Stimulated activated naive CD8-positive, alpha-beta T cell treated with anti-CD3 and anti-CD28 coated beads, Interleukin-15, amount 100 ng/mL, for 72 hours (primary cell): ENCODE results near the gene RAB40AL.
A peak's percentile ranks its signal among the peaks of the same experiment; 100 is the strongest.
"Not testable (repeated sequence)": the region's sequence is repeated elsewhere in the genome, so short reads cannot be mapped to it uniquely, and the experiment has no call there.

Experiments used
- ATAC-seq: fragments of 150-1000 bp; cut with Tn5 transposase; 2 replicates; pipeline ENCODE4 v1.10.0; 2021; ENCODE audit warnings: mild to moderate bottlenecking, moderate library complexity
- DNase-seq, 2 donors: peaks; one replicate each; pipeline ENCODE4 v3.0.0; 2021 to 2022
- H3K27ac Mint-ChIP-seq, 2 donors: one replicate each; pipeline ENCODE4 v1.8.0; 2022; ENCODE audit warnings: mild to moderate bottlenecking in 2 of 2, mixed read lengths in 2 of 2, moderate library complexity in 2 of 2
- H3K27me3 Mint-ChIP-seq: one replicate; pipeline ENCODE4 v1.8.0; 2022; ENCODE audit warnings: mixed read lengths
- H3K4me1 Mint-ChIP-seq: one replicate; pipeline ENCODE4 v1.8.0; 2022; ENCODE audit warnings: mild to moderate bottlenecking, mixed read lengths
- H3K4me3 Mint-ChIP-seq, 2 donors: one replicate each; pipeline ENCODE4 v1.8.0; 2022; ENCODE audit warnings: mild to moderate bottlenecking in 2 of 2, mixed read lengths in 2 of 2, moderate library complexity in 1 of 2
- H3K9me3 Mint-ChIP-seq, 2 donors: one replicate each; pipeline ENCODE4 v1.8.0; 2022; ENCODE audit warnings: mixed read lengths in 2 of 2

RAB40AL gene, protein sequence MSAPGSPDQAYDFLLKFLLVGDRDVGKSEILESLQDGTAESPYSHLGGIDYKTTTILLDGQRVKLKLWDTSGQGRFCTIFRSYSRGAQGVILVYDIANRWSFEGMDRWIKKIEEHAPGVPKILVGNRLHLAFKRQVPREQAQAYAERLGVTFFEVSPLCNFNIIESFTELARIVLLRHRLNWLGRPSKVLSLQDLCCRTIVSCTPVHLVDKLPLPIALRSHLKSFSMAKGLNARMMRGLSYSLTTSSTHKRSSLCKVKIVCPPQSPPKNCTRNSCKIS

DNA sequence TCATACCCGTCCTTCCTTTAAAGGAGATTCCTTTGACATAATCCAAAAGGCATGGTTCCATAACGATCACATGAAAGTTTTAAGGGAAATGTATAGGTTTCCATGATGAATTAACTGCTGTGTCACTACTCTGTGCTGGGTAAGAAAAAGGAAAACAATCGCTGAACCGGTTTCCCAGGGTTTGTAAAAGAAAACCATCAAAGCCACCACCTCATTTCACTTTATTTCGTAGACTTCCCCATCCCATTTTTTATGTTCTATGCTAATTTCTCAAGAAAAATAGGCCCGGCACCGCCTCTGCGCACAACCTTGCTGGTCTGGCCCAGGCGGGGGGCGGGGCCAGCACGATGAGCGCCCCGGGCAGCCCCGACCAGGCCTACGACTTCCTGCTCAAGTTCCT is at the start of gene RAB40AL:
Gene RAB40AL (plus strand): TSS at position 301 of the 400 bp plus-strand sequence. CDS start 47 bp downstream, at position 348.
- H3K27ac Mint-ChIP-seq, H3K27me3 Mint-ChIP-seq, ATAC-seq, DNase-seq, H3K4me3 Mint-ChIP-seq, H3K4me1 Mint-ChIP-seq, H3K9me3 Mint-ChIP-seq: not testable (repeated sequence)

DNA sequence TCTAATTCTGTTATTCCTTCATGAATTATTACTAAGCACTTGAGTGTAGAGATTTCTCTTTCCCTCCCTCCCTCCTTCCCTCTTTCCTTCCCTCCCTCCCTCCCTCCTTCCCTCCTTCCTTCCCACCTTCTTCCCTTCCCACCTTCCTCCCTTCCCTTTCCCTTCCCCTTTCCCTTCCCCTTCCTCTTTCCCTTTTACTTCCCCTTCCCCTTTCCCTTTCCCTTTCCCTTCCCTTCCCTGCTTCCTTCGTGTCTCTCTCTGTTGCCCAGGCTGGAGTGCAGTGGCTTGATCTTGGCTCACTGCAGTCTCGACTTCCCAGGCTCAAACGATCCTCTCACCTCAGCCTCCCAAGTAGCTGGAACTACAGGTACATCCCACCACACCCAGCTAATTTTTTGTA is 49.4 kb upstream of the RAB40AL start:
- no peaks in the 10 kb centered on the region for H3K4me1 Mint-ChIP-seq
- no peak overlapping the region for H3K4me3 Mint-ChIP-seq
- H3K9me3 Mint-ChIP-seq, result no peaks in the 10 kb centered on the region
- no peaks in the 10 kb centered on the region for H3K27me3 Mint-ChIP-seq
- ATAC-seq, result no peak
- DNase-seq, result no peak
- H3K27ac Mint-ChIP-seq, result no peak overlapping the region

DNA sequence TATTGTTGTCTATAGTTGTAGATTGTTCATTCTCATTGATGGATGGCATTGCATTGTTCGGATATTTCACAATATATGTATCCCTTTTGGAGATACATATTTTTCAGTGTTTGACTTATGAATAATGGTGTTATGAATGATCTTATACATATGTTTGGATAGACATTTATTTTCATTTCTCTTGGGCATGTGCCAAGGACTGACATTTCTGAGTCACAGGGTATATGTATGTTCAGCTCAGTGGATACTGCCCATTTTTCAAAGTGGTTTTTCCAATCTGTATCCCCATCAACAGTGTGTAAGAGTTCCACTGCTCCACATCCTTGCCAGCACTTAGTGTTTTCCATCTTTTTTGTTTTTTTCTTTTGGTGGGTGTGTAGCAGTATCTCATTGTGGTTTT is 45.0 kb upstream of the RAB40AL start:
- ATAC-seq, result no peak
- Mint-ChIP-seq H3K27me3 (no peaks in the 10 kb centered on the region), H3K27ac (no peak overlapping the region), H3K9me3 (no peaks in the 10 kb centered on the region), H3K4me1 (no peaks in the 10 kb centered on the region), H3K4me3 (no peak overlapping the region)
- DNase-seq, result no peak

- no peak overlapping the region for H3K27ac Mint-ChIP-seq
- peak; percentile 85 for ATAC-seq
Measured at GRCh38 chrX:102899940-102900916, 36.8 kb upstream of the RAB40AL start.

DNA sequence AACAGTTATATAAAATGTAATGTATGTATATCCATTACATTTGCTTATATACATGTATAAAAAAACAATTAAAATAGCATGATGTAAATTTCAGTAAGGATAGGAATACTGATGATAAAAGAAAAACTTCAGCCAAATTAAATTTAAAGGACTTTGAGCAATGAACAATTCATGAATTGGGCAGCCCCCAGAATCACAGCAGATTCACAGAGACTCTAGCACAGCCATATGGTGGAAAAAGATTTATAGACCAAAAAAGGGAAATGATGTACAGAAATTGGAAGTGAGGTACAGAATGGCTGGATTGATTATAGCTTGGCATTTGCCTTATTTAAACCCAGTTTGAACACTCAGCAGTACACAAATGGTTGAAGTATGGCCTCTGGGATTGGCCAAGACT is 34.7 kb upstream of the RAB40AL start:
- no peak for ATAC-seq
- Mint-ChIP-seq H3K4me1 (peaks cover 9% of the 10 kb centered on the region), H3K27me3 (no peaks in the 10 kb centered on the region)

More at GRCh38 chrX:102899940-102900916, 36.8 kb upstream of the RAB40AL start:
- Mint-ChIP-seq H3K9me3 (no peaks in the 10 kb centered on the region), H3K4me1 (peaks cover 9% of the 10 kb centered on the region), H3K27me3 (no peaks in the 10 kb centered on the region), H3K4me3 (peak overlapping the region in 1 of 2 donors; percentile 12)
- peak; percentile 59 to 65 for DNase-seq

GRCh38 chrX:102930990-102931756 is 5.9 kb upstream of the RAB40AL start:
- ATAC-seq, result no peak
- H3K27me3 Mint-ChIP-seq, result no peaks in the 10 kb centered on the region

More for the DNA sequence above, 34.7 kb upstream of the RAB40AL start:
- no peak for DNase-seq
- Mint-ChIP-seq H3K27ac (no peak overlapping the region), H3K9me3 (no peaks in the 10 kb centered on the region), H3K4me3 (no peak overlapping the region)

DNA sequence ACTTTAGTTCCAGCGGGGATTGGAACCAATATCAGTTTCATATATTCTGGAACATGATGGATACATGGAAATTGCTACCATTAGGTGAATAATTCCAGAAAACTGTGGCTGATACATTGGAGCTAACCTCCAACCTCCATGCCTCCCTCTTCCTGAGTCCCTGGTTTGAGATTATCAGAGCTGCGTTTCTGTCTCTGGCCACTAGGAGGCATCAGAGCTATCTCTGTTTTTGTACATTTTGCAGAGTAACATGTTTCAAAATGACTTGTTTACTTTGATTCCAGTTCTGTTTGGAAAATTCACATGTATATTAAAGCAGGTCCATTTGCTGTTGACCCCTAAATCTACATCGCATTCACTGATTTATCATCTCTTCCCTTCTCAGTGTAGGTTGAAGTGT is 2.4 kb upstream of the RAB40AL start:
- Mint-ChIP-seq H3K4me3 (no peak overlapping the region), H3K27me3 (no peaks in the 10 kb centered on the region), H3K27ac (no peak overlapping the region), H3K9me3 (no peaks in the 10 kb centered on the region), H3K4me1 (no peaks in the 10 kb centered on the region)
- no peak for ATAC-seq
- DNase-seq, result peak; percentile 5 to 11

More at GRCh38 chrX:102930990-102931756, 5.9 kb upstream of the RAB40AL start:
- DNase-seq, result no peak
- Mint-ChIP-seq H3K27ac (no peak overlapping the region), H3K4me1 (no peaks in the 10 kb centered on the region), H3K4me3 (no peak overlapping the region), H3K9me3 (no peaks in the 10 kb centered on the region)

GRCh38 chrX:102950908-102951866 is 14.1 kb downstream of the RAB40AL start:
- peak; percentile 38 to 43 for DNase-seq
- peak overlapping the region; percentile 45 to 79 for H3K4me3 Mint-ChIP-seq
- H3K27ac Mint-ChIP-seq, result no peak overlapping the region
- peaks cover 7% of the 10 kb centered on the region for H3K4me1 Mint-ChIP-seq
- no peaks in the 10 kb centered on the region for H3K9me3 Mint-ChIP-seq
- peak; percentile 69 for ATAC-seq
- no peaks in the 10 kb centered on the region for H3K27me3 Mint-ChIP-seq

GRCh38 chrX:102957751-102958150 is 20.7 kb downstream of the RAB40AL start:
- ATAC-seq (no peak), DNase-seq (no peak)
- Mint-ChIP-seq H3K9me3 (no peaks in the 10 kb centered on the region), H3K27me3 (no peaks in the 10 kb centered on the region), H3K27ac (peak overlapping the region in 1 of 2 donors; percentile 19), H3K4me1 (no peaks in the 10 kb centered on the region), H3K4me3 (no peak overlapping the region)

GRCh38 chrX:102958794-102959193 is 21.7 kb downstream of the RAB40AL start:
- H3K4me3 Mint-ChIP-seq, result no peak overlapping the region
- ATAC-seq (no peak), DNase-seq (no peak)
- no peaks in the 10 kb centered on the region for H3K4me1 Mint-ChIP-seq
- H3K27ac Mint-ChIP-seq, result no peak overlapping the region
- no peaks in the 10 kb centered on the region for H3K27me3 Mint-ChIP-seq
- H3K9me3 Mint-ChIP-seq, result no peaks in the 10 kb centered on the region

- H3K4me3 Mint-ChIP-seq, result no peak overlapping the region
- H3K4me1 Mint-ChIP-seq, result no peaks in the 10 kb centered on the region
- no peaks in the 10 kb centered on the region for H3K9me3 Mint-ChIP-seq
- no peaks in the 10 kb centered on the region for H3K27me3 Mint-ChIP-seq
- ATAC-seq, result no peak
- H3K27ac Mint-ChIP-seq, result no peak overlapping the region
- DNase-seq, result no peak
Measured at GRCh38 chrX:102959471-102959870, 22.4 kb downstream of the RAB40AL start.

- Mint-ChIP-seq H3K4me3 (no peak overlapping the region), H3K27ac (no peak overlapping the region), H3K4me1 (no peaks in the 10 kb centered on the region), H3K27me3 (no peaks in the 10 kb centered on the region), H3K9me3 (peaks cover 0 to 9% of the 10 kb centered on the region in 2 donors)
- no peak for DNase-seq
- ATAC-seq, result no peak
Measured at GRCh38 chrX:102963955-102964354, 26.9 kb downstream of the RAB40AL start.

DNA sequence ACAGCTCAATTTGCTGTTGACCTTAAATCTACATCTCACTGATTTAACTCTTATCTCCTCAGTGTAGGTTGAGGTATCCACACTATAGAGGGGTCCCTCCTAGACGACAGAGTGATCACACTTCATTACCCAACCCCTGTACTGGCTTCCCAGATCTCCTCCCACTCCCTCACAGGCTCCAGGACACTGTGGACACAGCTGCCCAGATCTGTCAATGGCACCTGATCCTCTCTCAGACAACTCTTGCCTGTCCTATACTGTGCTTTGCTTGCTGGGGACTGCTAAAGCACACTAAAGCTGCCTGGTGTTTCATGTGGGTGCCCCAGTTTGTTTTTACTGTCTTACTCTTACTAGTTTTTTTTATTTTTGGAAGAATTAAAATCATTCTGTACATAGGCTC is 27.9 kb downstream of the RAB40AL start:
- ATAC-seq (no peak), DNase-seq (no peak)
- H3K4me1 Mint-ChIP-seq, result no peaks in the 10 kb centered on the region
- peaks cover 0 to 9% of the 10 kb centered on the region in 2 donors for H3K9me3 Mint-ChIP-seq
- no peaks in the 10 kb centered on the region for H3K27me3 Mint-ChIP-seq
- no peak overlapping the region for H3K4me3 Mint-ChIP-seq
- H3K27ac Mint-ChIP-seq, result no peak overlapping the region

DNA sequence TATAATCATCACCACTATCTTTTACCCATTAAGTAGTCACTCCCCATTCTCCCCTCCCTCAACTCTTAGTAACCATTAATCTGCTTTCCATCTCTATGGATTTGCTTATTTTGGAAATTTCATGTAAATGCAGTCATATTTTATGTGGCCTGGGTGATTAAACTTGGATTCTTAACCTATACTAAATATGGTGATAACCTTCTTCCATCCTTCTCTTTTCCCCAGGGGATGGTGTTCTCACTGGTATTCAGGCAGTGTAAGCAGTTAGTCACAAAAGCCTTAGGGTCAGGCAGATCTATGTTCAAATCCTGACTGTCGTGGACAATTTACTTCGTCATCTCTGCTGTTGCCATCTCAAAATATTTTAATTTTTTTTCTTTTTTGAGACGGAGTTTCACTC is 29.6 kb downstream of the RAB40AL start:
- Mint-ChIP-seq H3K27ac (no peak overlapping the region), H3K9me3 (peaks cover 0 to 9% of the 10 kb centered on the region in 2 donors), H3K4me3 (no peak overlapping the region), H3K4me1 (no peaks in the 10 kb centered on the region), H3K27me3 (no peaks in the 10 kb centered on the region)
- no peak for ATAC-seq
- no peak for DNase-seq
